Cardiac fibroblast (primary cell): Measurements from ENCODE around the gene C20orf141.

Experiments used
- DNase-seq, 2 donors: peaks; one replicate each; pipeline versions ENCODE4 v3.0.0 to v3.0.0-alpha.2; 2010; ENCODE audit warnings: low read depth in 2 of 2
- H3K4me3 ChIP-seq, 2 donors: replicated peaks in 1 of 2; 1 replicate in 1 of 2; 2 replicates in 1 of 2; pipeline ENCODE4 v1.5.1; 2011; ENCODE audit warnings: low read depth in 2 of 2, low read length in 2 of 2, mild to moderate bottlenecking in 2 of 2, moderate library complexity in 1 of 2
- TF ChIP-seq, protein P1 (sequence below): IDR thresholded peaks from one replicate; pipeline ENCODE4 v1.5.1; 2011; ENCODE audit warnings: low read depth, mild to moderate bottlenecking, low read length, inconsistent platforms

C20orf141 gene

DNA sequence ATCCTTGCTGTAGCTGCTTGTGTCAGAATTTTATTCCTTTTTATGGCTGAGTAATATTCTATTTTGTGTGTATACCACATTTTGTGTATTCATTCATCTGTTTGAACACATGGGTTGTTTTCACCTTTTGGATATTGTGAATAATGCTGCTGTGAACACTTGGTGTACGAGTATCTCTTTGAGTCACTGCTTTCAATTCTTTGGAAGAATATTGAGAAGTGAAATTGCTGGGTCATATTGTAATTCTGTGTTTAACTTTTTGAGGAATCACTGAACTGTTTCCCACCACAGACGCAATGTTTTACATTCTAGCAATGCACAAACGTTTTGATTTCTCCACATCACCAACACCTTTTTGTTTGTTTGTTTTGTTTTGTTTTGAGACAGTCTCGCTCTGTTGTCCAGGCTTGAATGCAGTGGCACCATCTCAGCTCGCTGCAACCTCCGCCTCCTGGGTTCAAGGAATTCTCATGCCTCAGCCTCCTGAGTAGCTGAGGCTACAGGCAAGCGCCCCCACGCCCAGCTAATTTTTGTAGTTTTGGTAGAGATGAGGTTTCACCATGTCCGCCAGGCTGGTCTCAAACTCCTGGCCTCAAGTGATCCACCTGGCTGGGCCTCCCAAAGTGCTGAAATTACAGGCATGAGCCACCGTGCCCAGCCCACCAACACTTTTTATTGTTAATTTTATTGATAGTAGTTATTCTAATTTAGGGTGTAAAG lies 36.0 kb upstream of the C20orf141 start:
- TF ChIP-seq, protein P1, sequence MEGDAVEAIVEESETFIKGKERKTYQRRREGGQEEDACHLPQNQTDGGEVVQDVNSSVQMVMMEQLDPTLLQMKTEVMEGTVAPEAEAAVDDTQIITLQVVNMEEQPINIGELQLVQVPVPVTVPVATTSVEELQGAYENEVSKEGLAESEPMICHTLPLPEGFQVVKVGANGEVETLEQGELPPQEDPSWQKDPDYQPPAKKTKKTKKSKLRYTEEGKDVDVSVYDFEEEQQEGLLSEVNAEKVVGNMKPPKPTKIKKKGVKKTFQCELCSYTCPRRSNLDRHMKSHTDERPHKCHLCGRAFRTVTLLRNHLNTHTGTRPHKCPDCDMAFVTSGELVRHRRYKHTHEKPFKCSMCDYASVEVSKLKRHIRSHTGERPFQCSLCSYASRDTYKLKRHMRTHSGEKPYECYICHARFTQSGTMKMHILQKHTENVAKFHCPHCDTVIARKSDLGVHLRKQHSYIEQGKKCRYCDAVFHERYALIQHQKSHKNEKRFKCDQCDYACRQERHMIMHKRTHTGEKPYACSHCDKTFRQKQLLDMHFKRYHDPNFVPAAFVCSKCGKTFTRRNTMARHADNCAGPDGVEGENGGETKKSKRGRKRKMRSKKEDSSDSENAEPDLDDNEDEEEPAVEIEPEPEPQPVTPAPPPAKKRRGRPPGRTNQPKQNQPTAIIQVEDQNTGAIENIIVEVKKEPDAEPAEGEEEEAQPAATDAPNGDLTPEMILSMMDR = no peak
- no peak for DNase-seq
- no peak overlapping the region for H3K4me3 ChIP-seq

DNA sequence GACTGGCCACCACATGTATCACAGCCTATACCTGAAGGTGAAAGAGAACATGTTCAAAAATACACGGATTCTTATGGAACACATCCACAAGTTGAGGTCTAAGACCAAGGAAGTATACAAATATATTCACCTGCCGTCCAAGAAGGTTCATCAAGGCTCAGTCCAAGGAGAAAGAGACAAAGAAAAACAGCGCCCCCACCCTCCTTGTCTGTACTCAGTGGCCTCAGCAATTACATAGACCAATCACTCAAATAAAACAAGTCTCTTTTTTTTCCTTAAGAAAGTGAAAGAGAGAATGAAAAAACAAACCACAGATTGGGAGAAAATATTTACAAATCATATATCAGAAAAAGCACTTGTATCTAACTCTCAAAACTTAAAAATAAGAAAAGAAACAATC lies 33.8 kb upstream of the C20orf141 start:
- DNase-seq = no peak
- TF ChIP-seq, protein P1 = no peak
- H3K4me3 ChIP-seq = no peak overlapping the region

DNA sequence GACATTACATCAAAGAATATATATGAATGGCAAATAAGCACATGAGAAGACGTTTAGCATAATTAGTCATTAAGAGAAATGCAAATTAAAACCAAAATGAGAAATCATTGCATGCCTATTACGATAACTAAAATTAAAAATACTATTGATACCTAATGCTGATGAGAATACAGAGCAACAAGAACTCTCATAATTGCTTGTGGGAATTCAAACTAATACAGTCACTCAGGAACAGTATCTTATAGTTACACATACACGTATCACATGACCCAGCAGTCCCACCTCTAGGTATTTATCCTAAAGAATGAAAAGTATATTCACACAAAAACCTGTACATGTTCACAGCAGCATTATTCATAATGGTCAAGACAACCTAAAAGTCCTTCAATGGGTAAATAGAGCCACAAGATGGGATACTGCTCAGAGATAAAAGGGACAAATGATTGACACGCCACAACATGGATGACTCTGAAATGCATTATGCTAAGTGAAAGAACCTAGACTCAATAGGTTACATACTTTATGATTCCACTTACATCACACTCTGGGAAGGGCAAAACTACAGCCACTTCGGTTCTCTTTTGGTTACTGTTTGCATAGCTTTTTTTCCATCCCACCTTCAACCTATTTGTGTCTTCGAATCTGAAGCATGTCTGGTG lies 30.8 kb upstream of the C20orf141 start:
- DNase-seq = no peak
- H3K4me3 ChIP-seq = no peak overlapping the region
- TF ChIP-seq, protein P1 = no peak

DNA sequence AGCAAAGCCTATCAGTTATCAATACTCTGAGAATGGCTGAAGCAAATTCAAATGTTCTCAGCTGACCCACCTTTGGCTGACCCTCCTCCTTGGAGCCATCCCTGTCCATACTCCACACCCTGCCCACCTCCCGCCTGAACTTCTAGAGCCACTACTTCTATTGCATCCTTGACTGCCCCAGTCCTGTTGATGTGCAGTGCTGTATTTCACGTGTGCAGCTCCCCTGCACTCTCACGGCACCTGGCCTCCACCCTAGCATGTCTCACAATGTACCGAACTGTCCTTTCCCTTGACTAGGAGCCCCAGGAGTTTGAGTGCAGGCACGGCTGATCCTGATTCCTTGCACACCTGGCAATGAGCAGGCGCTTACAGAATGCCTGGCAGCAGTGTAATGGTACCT lies 21.3 kb upstream of the C20orf141 start:
- no peak for DNase-seq
- H3K4me3 ChIP-seq = no peak overlapping the region
- TF ChIP-seq, protein P1 = no peak

DNA sequence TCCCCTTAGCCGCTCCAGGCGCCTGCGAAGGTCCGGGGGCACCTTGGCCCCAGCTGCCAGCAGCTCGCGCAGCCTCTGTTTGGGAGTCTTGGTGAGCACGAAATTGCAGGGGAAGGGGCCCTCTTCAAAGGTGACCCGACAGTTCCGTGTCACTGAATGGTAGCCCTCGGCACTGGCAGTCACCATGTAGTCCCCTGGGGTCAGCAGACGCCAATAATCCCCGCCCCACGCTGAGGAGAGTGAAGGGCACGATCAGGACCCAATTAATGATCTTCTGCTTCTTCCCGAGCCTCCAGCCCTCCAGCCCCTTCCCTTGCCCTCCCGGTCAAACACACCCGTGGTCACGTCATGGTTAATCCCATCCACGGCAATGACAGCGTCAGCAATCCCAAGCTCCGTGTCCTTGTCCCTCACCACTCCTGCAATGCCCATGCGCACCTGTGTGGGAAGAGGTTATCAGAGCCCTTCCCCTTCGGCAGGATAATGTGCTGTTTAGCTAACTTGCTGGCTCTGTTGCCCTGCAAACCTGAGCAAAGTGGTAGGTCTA lies 20.5 kb upstream of the C20orf141 start:
- DNase-seq = no peak
- no peak overlapping the region for H3K4me3 ChIP-seq
- TF ChIP-seq, protein P1 = no peak

DNA sequence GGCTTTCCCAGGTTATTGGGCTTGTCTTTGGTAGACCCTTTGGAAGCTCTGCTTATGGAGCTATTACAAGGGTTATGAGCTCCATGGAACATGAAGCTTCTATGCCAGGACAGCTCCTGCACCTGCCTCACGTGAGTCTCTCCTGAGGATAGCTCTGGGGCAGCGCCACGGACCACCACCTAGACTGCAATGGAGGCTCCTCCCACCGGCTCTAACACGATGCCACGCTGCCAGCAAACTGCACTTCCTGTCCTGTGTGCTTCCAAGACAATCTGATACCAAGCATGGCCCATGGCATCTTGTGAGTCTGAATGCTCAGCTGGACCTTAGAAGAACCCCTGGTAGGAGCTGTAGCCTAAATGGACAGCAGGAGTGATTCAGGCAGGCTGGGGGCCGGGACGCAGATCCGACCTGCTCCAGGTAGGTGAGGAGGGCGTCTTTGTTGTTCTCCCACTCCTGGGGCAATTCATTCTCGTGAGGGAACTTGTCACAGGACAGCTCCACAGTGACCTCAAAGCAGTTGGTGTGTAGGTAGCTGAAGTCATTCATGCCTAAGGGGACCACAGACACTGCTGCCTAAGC lies 19.8 kb upstream of the C20orf141 start:
- H3K4me3 ChIP-seq = no peak overlapping the region
- no peak for DNase-seq
- TF ChIP-seq, protein P1 = no peak
